ENCODE data around the gene BRDT.

- TF ChIP-seq TCF12 (IDR thresholded peaks at IDR 0.05; ENCODE audit: low read depth), result no peak
- TF ChIP-seq, protein P1, sequence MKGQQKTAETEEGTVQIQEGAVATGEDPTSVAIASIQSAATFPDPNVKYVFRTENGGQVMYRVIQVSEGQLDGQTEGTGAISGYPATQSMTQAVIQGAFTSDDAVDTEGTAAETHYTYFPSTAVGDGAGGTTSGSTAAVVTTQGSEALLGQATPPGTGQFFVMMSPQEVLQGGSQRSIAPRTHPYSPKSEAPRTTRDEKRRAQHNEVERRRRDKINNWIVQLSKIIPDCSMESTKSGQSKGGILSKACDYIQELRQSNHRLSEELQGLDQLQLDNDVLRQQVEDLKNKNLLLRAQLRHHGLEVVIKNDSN (IDR thresholded peaks at IDR 0.05), result no peak
- no peak for TF ChIP-seq ZBTB7A (IDR thresholded peaks at IDR 0.05; ENCODE audit: low read depth)
- TF ChIP-seq, protein P2, sequence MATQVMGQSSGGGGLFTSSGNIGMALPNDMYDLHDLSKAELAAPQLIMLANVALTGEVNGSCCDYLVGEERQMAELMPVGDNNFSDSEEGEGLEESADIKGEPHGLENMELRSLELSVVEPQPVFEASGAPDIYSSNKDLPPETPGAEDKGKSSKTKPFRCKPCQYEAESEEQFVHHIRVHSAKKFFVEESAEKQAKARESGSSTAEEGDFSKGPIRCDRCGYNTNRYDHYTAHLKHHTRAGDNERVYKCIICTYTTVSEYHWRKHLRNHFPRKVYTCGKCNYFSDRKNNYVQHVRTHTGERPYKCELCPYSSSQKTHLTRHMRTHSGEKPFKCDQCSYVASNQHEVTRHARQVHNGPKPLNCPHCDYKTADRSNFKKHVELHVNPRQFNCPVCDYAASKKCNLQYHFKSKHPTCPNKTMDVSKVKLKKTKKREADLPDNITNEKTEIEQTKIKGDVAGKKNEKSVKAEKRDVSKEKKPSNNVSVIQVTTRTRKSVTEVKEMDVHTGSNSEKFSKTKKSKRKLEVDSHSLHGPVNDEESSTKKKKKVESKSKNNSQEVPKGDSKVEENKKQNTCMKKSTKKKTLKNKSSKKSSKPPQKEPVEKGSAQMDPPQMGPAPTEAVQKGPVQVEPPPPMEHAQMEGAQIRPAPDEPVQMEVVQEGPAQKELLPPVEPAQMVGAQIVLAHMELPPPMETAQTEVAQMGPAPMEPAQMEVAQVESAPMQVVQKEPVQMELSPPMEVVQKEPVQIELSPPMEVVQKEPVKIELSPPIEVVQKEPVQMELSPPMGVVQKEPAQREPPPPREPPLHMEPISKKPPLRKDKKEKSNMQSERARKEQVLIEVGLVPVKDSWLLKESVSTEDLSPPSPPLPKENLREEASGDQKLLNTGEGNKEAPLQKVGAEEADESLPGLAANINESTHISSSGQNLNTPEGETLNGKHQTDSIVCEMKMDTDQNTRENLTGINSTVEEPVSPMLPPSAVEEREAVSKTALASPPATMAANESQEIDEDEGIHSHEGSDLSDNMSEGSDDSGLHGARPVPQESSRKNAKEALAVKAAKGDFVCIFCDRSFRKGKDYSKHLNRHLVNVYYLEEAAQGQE (IDR thresholded peaks at IDR 0.05; ENCODE audit: low read depth), result no peak
- no peak for TF ChIP-seq CEBPB (IDR thresholded peaks at IDR 0.05)
- TF ChIP-seq TAF1 (IDR thresholded peaks at IDR 0.05; ENCODE audit: low read depth), result no peak
- no peak for TF ChIP-seq MAX (IDR thresholded peaks at IDR 0.05)
- TF ChIP-seq RAD21 (IDR thresholded peaks at IDR 0.05; ENCODE audit: low read depth), result no peak
- TF ChIP-seq EGR1 (IDR thresholded peaks at IDR 0.05), result no peak
These were observed 54.9 kb downstream of the BRDT start for GRCh38 chr1:92004129-92004528.
